Tibial artery (tissue), 4 donors: ENCODE results near the gene PADI1.

Experiments used
- DNase-seq, 2 donors: peaks; one replicate each; pipeline ENCODE4 v3.0.0-alpha.2; 2019
- H3K27ac ChIP-seq, 2 donors: fragments of 200-600 bp; sonication (generic) in 1 of 2; 1 replicate in 1 of 2; 2 replicates in 1 of 2; pipeline ENCODE4 v1.5.1; 2018 to 2019; ENCODE audit warnings: mild to moderate bottlenecking in 1 of 2
- H3K27me3 ChIP-seq, 2 donors: fragments of 200-600 bp; sonication (generic) in 1 of 2; one replicate each; pipeline versions ENCODE4 v1.5.1 to v1.6.0; 2016 to 2019
- H3K36me3 ChIP-seq, 3 donors: fragments of 200-600 bp; sonication (generic) in 2 of 3; one replicate each; pipeline ENCODE4 v1.5.1; 2016 to 2019; ENCODE audit warnings: mild to moderate bottlenecking in 2 of 3
- H3K4me1 ChIP-seq, 4 donors: fragments of 200-600 bp; sonication (generic) in 2 of 4; 1 replicate in 3 of 4; 2 replicates in 1 of 4; pipeline ENCODE4 v1.5.1; 2016 to 2019
- H3K4me3 ChIP-seq, 2 donors: fragments of 200-600 bp; sonication (generic) in 1 of 2; 1 replicate in 1 of 2; 2 replicates in 1 of 2; pipeline ENCODE4 v1.5.1; 2018 to 2019; ENCODE audit warnings: mild to moderate bottlenecking in 2 of 2
- H3K9me3 ChIP-seq, 3 donors: fragments of 200-600 bp; sonication (generic) in 1 of 3; one replicate each; pipeline ENCODE4 v1.5.1; 2016 to 2019
- intact Hi-C: fragments of 100-400 bp; cut with DNase I; formaldehyde crosslinking; loops from one replicate; pipeline ENCODE4 v1.15.0; 2023; ENCODE audit warnings: low total_unique reads
- TF ChIP-seq, protein P1 (sequence below), 2 experiments: fragments of 200-600 bp in 1 of 2; fragments of 450-650 bp in 1 of 2; IDR thresholded peaks; one replicate each; pipeline ENCODE4 v1.5.1; 2017 to 2019; ENCODE audit warnings: antibody characterized with exemption in 2 of 2, mild to moderate bottlenecking in 1 of 2, moderate library complexity in 1 of 2

PADI1 gene

DNA sequence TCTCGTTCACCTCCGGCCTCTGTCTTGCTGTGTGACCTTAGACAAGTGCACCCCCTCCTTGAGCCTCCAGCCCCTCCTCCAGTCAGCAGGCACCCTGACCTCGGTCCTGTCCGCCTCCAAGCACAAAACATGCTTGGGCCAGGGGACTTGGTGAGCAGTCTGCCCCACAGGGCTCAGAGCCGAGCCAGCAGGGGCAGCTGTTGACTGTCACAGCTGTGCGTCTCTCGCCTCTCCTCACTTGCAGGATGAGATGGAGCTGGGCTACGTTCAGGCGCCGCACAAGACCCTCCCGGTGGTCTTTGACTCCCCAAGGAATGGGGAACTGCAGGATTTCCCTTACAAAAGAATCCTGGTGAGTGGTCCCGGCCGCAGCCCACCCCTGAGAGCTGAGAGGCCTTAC, 68.2 kb downstream of the PADI1 start:
- no peaks in the 10 kb centered on the region for H3K36me3 ChIP-seq
- intact Hi-C loops: no loop called here
- no peaks in the 10 kb centered on the region for H3K9me3 ChIP-seq
- H3K27me3 ChIP-seq: peaks cover 0 to 50% of the 10 kb centered on the region in 2 donors
- TF ChIP-seq, protein P1, sequence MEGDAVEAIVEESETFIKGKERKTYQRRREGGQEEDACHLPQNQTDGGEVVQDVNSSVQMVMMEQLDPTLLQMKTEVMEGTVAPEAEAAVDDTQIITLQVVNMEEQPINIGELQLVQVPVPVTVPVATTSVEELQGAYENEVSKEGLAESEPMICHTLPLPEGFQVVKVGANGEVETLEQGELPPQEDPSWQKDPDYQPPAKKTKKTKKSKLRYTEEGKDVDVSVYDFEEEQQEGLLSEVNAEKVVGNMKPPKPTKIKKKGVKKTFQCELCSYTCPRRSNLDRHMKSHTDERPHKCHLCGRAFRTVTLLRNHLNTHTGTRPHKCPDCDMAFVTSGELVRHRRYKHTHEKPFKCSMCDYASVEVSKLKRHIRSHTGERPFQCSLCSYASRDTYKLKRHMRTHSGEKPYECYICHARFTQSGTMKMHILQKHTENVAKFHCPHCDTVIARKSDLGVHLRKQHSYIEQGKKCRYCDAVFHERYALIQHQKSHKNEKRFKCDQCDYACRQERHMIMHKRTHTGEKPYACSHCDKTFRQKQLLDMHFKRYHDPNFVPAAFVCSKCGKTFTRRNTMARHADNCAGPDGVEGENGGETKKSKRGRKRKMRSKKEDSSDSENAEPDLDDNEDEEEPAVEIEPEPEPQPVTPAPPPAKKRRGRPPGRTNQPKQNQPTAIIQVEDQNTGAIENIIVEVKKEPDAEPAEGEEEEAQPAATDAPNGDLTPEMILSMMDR (IDR thresholded peaks at IDR 0.05): no peak
- H3K4me3 ChIP-seq: no peak overlapping the region
- no peak overlapping the region for H3K27ac ChIP-seq
- no peak for DNase-seq
- no peaks in the 10 kb centered on the region for H3K4me1 ChIP-seq

DNA sequence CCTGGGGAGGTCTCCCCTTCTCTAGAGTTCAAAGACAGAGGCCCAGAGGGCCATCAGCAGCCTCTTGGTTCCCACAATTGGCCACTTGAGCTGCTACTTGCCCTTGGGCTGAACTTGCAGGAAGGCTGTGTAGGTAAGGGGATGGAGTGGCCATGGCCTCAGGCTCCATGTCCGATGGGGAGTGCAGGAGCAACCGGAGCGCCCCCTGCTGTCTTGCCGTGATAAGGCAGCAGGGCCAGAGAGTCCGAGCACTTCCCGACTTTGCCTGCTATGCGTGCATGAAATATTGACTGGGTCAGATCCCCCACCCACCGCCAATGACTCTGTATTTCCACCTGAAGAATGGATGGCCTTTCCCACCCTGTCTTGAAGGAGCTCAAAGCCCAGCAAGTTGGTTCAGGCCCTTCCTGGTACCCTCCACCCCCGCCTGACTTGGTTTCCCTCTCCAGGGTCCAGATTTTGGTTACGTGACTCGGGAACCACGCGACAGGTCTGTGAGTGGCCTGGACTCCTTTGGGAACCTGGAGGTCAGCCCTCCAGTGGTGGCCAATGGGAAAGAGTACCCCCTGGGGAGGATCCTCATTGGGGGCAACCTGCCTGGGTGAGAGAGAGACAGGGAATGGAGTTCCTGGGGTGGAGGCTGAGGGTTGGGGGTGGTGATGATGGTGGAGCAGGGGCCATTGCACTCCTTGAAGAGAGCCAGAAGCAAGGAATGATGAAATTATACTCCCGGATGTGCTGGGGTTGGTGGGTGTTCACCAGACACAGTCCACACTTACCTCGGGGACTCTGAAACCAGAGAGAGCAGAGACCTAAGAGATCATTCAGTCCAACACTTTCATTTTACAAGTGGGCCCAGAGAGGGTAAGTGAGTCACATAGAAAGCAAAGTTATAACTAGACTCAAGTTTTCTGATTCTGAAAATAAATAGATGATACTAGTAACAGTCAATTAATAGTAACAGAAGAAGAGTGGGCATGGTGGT, 69.5 kb downstream of the PADI1 start:
- TF ChIP-seq, protein P1 (IDR thresholded peaks at IDR 0.05): peak in 1 of 2 experiments; percentile 7
- intact Hi-C loops: no loop called here
- H3K4me3 ChIP-seq: no peak overlapping the region
- H3K4me1 ChIP-seq: no peaks in the 10 kb centered on the region
- DNase-seq: no peak
- H3K36me3 ChIP-seq: no peaks in the 10 kb centered on the region
- peaks cover 0 to 55% of the 10 kb centered on the region in 2 donors for H3K27me3 ChIP-seq
- no peaks in the 10 kb centered on the region for H3K9me3 ChIP-seq
- H3K27ac ChIP-seq: no peak overlapping the region

DNA sequence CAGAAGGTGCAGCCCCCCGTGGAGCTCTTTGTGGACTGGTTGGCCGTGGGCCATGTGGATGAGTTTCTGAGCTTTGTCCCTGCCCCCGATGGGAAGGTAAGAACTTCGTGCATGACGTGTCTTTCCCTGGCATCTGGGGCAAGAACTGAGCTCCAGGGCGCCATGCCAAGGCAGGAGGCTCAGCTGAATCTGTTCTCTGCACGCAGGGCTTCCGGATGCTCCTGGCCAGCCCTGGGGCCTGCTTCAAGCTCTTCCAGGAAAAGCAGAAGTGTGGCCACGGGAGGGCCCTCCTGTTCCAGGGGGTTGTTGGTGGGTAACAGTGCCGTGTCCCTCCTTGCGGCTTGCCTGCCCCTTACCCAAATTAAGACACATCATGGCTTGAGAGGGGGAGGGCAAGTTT, 71.6 kb downstream of the PADI1 start:
- H3K27ac ChIP-seq: no peak overlapping the region
- H3K27me3 ChIP-seq: peaks cover 0 to 62% of the 10 kb centered on the region in 2 donors
- H3K9me3 ChIP-seq: no peaks in the 10 kb centered on the region
- TF ChIP-seq, protein P1 (IDR thresholded peaks at IDR 0.05): no peak
- no peaks in the 10 kb centered on the region for H3K36me3 ChIP-seq
- H3K4me3 ChIP-seq: no peak overlapping the region
- intact Hi-C loops: no loop called here
- DNase-seq: no peak
- no peaks in the 10 kb centered on the region for H3K4me1 ChIP-seq

DNA sequence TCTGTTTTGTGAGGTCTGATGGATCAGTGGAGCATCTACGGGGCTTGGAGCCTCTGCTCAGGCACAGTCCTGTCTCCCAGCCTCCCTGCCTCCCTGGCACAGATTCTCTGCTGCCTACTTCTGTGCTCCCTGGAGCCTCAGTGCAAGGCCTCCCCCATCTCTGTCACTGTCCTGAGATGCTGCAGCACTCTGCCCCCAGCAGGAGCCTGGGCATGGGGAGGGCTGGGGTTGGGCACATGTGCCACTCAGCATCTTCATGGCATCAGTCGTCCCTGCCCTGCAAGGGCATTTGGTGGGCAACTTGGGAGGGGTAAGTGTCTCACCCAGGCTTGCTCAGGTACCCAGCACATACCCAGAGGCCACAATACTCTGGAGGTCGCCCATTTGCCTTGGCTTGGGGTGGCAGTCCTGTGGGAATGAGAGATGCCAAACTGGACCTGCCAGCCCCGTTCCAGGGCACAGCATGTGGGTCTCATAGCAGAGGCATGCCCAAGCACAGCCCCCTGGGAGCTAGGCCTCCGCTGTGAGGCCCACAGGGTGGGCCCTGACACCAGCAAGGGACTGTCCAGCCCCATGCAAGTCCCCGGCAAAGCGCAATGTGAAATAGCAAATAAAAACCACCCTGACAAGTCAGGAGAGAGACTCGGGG, 72.7 kb downstream of the PADI1 start:
- H3K4me1 ChIP-seq: no peaks in the 10 kb centered on the region
- H3K36me3 ChIP-seq: no peaks in the 10 kb centered on the region
- no peak overlapping the region for H3K27ac ChIP-seq
- intact Hi-C loops: no loop called here
- DNase-seq: no peak
- TF ChIP-seq, protein P1 (IDR thresholded peaks at IDR 0.05): no peak
- no peaks in the 10 kb centered on the region for H3K9me3 ChIP-seq
- H3K4me3 ChIP-seq: no peak overlapping the region
- peaks cover 0 to 66% of the 10 kb centered on the region in 2 donors for H3K27me3 ChIP-seq

DNA sequence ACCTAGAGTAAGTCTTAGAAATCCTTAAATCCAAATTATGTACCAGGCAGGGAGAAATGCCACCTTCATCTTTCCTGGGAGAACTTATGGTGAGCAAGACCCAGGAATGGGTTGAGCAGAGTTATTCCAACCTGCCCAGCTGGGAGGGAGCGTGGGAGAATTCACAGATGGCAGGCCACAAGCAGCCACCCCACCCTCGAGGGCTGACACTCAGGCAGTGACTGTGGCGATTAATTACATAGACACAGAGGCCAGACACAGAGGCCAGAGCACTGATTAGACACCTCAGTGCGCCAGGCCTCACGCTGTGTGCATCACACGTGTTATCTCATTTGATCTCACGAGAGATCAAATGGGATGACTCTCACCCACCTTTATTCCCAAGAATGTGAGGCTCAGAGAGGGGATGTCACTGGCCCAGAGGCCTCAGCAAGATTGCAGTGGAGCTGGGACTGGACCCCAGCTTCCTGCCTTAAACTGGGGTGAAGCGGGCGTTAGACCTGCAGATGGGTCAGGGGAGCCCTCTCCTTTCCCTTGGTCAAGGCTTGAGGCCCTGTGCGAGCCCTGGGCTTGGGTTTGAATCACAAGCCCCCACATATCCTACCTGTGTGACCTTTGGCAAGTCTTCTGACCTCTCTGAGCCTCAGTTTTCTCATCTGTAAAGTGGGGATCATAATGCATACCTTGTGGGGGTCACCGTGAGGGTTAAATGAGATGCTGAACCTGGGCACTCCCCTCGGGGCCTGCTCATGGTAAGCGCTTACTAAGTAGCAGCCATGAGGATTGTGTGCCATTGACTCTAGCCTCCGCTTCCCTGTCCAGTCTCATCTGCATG, 74.3 kb downstream of the PADI1 start:
- H3K36me3 ChIP-seq: no peaks in the 10 kb centered on the region
- no peak overlapping the region for H3K27ac ChIP-seq
- intact Hi-C loops: no loop called here
- TF ChIP-seq, protein P1 (IDR thresholded peaks at IDR 0.05): no peak
- H3K27me3 ChIP-seq: peaks cover 0 to 69% of the 10 kb centered on the region in 2 donors
- no peak for DNase-seq
- H3K9me3 ChIP-seq: no peaks in the 10 kb centered on the region
- no peak overlapping the region for H3K4me3 ChIP-seq
- no peaks in the 10 kb centered on the region for H3K4me1 ChIP-seq
